Measurements from ENCODE around the gene WDR12. TPM values are rescaled to one million over a fixed set of nuclear protein-coding genes. Genes with fewer than 3 reads are reported as not detected.
"Not testable (repeated sequence)": the region's sequence is repeated elsewhere in the genome, so short reads cannot be mapped to it uniquely, and the experiment has no call there.

The WDR12 gene
- total RNA-seq (10 to 100 TPM; 19.7 to 25.2 TPM), polyA plus RNA-seq (1 to 10 TPM; 4.3 to 5.4 TPM)
- long read RNA-seq, donor 1, full-length matches to known transcripts: 44 of 52 reads
- long read RNA-seq, donor 1, partial matches to known transcripts: 4 of 52 reads
- long read RNA-seq, donor 1, other reads (novel, unspliced or antisense): 4 of 52 reads
- long read RNA-seq, donor 2, full-length matches to known transcripts: 9 of 16 reads
- long read RNA-seq, donor 2, partial matches to known transcripts: 0 of 16 reads
- long read RNA-seq, donor 2, other reads (novel, unspliced or antisense): 7 of 16 reads

DNA sequence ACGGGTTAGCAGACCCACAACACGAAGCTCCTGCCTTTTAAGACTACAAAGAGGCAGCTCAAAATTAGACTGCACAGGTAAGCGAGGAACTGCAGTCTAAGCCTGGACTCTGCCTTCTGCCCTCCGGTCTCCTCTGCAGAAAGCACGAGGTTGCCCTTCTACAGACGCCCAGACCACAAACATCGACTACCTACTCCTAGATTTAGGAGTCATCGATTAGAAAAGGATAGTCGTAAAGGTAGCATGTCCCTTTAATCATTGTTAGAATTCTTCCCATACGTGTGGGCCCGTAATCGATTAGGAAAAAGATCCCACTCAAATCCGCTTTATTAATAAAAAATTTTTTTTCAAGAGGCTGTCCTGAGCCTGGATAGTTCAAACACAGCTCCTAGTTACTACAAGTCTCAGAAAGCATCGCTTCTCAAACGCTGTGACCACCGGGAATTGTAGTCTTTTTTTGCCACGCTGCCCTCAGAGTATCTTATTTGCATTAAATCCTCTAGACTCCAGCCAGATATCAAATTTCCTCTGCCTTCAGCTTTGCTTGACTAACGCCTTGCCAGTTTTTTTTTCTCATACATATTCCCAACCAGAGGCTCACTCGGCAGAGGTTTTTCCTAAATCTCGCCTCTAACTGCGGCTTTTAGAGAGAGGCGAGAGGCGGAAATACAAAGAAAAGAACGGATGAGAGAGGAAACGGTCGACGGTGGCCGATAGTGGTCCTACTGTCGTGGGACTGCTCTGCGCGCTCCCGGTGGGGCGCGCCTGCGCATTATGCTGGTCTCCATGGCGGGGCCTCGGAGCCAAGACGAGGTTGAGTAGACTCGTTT, at the start of gene WDR12, which contains the start of gene CARF:
WDR12 (minus strand) TSS at position 162 of the 830 bp plus-strand sequence. CDS start 197 bp downstream, outside the sequence.
CARF (plus strand) TSS at position 764 of the 830 bp plus-strand sequence. CDS start 29,628 bp downstream, outside the sequence.
- DNase-seq: peak; percentile 96 to 98
- WGBS, 2 donors: 0 to 1% methylated on average over 39 of the region's 39 CpGs
- intact Hi-C loops (cut with DNase I): loop anchor here (5.0 to 10.0 kb wide), 3 partner anchors 103 to 326 kb away; partner anchors contain the start of genes CYP20A1 (in 1 of the 2) and NBEAL1 (in 1 of the 2)
- no peaks in the 10 kb centered on the region for H3K9me3 ChIP-seq (ENCODE audit: control insufficient read depth, low read length)
- peak within 1 kb of the TSS; percentile 79 to 99 for H3K4me3 ChIP-seq (ENCODE audit: low read length in 2 of 2)
- ATAC-seq (ENCODE audit: low FRiP score): peak; percentile 99
- H3K4me1 ChIP-seq (ENCODE audit: control insufficient read depth in 1 of 2, insufficient read depth in 2 of 2, low read length in 2 of 2): peaks cover 0 to 4% of the 10 kb centered on the region in 2 donors
- peak within 1 kb of the TSS in 1 of 2 donors; percentile 79 for H3K27ac ChIP-seq (ENCODE audit: low read depth in 1 of 2, low read length in 2 of 2)
- H3K27me3 ChIP-seq (ENCODE audit: control insufficient read depth in 1 of 2, insufficient read depth in 2 of 2, low read length in 1 of 2): no peaks in the 10 kb centered on the region
- H3K36me3 ChIP-seq (ENCODE audit: control insufficient read depth in 1 of 2, insufficient read depth in 2 of 2, low read length in 1 of 2): no peaks in the 10 kb centered on the region

DNA sequence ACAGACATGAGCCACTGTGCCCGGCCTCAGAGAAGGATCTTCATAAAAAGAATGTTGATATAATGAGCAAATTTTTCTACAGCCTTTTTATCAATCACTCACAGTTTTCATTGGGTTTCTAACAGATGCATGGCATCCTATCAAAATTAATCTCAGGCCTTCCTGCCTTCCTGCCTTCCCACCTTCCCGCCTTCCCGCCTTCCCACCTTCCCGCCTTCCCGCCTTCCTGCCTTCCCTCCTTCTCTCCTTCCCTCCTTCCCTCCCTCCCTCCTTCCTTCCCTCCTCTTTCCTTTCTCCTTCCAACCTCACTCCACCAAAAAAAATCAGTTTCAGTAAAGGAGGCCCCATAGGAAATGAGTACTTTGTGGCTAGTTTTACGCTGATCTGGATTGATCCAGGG, 49.1 kb upstream of the WDR12 start:
- Histone ChIP-seq H3K27ac (ENCODE audit: low read depth in 1 of 2, low read length in 2 of 2) (no peak overlapping the region), H3K4me1 (ENCODE audit: control insufficient read depth in 1 of 2, insufficient read depth in 2 of 2, low read length in 2 of 2) (no peaks in the 10 kb centered on the region), H3K27me3 (ENCODE audit: control insufficient read depth in 1 of 2, insufficient read depth in 2 of 2, low read length in 1 of 2) (no peaks in the 10 kb centered on the region), H3K4me3 (ENCODE audit: low read length in 2 of 2) (no peak overlapping the region), H3K9me3 (ENCODE audit: control insufficient read depth, low read length) (no peaks in the 10 kb centered on the region), H3K36me3 (ENCODE audit: control insufficient read depth in 1 of 2, insufficient read depth in 2 of 2, low read length in 1 of 2) (no peaks in the 10 kb centered on the region)
- WGBS, 2 donors: 97 to 98% methylated on average over 6 of the region's 6 CpGs
- no peak for DNase-seq
- ATAC-seq (ENCODE audit: low FRiP score): no peak
- intact Hi-C loops (cut with DNase I): no loop called here

DNA sequence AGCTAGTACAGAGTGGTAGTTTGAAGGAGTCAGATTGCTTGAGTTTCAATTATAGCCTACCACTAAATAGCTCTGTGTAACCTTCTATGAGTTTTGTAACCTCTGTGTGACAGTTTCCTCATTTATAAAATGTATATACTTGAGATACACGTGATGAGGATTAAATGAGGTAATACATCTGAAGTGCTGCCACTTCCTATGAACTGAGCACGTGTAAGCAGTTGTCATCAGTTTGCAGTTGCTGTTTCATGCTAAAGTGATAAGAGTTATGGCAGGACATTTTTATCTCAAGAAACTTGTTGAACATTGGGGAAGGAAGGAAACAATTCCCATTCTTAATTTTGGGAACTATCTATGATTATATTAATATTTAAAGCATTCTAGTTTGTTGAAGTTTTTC, 39.1 kb upstream of the WDR12 start:
- no peak for DNase-seq
- Histone ChIP-seq H3K4me3 (ENCODE audit: low read length in 2 of 2) (no peak overlapping the region), H3K9me3 (ENCODE audit: control insufficient read depth, low read length) (no peaks in the 10 kb centered on the region), H3K27me3 (ENCODE audit: control insufficient read depth in 1 of 2, insufficient read depth in 2 of 2, low read length in 1 of 2) (no peaks in the 10 kb centered on the region), H3K4me1 (ENCODE audit: control insufficient read depth in 1 of 2, insufficient read depth in 2 of 2, low read length in 2 of 2) (no peaks in the 10 kb centered on the region), H3K36me3 (ENCODE audit: control insufficient read depth in 1 of 2, insufficient read depth in 2 of 2, low read length in 1 of 2) (no peaks in the 10 kb centered on the region), H3K27ac (ENCODE audit: low read depth in 1 of 2, low read length in 2 of 2) (no peak overlapping the region)
- intact Hi-C loops (cut with DNase I): no loop called here
- ATAC-seq (ENCODE audit: low FRiP score): no peak
- 33 to 34% methylated on average over 2 of the region's 2 CpGs for WGBS, 2 donors

GRCh38 chr2:202949333-202949732, 37.9 kb upstream of the WDR12 start:
- intact Hi-C loops (cut with DNase I); H3K9me3 ChIP-seq (ENCODE audit: control insufficient read depth, low read length); H3K27ac ChIP-seq (ENCODE audit: low read depth in 1 of 2, low read length in 2 of 2); H3K36me3 ChIP-seq (ENCODE audit: control insufficient read depth in 1 of 2, insufficient read depth in 2 of 2, low read length in 1 of 2); H3K27me3 ChIP-seq (ENCODE audit: control insufficient read depth in 1 of 2, insufficient read depth in 2 of 2, low read length in 1 of 2); DNase-seq; H3K4me3 ChIP-seq (ENCODE audit: low read length in 2 of 2); ATAC-seq (ENCODE audit: low FRiP score); H3K4me1 ChIP-seq (ENCODE audit: control insufficient read depth in 1 of 2, insufficient read depth in 2 of 2, low read length in 2 of 2): not testable (repeated sequence)
- WGBS, 2 donors: 94 to 95% methylated on average over 3 of the region's 3 CpGs

GRCh38 chr2:202945497-202945896, 34.0 kb upstream of the WDR12 start:
- intact Hi-C loops (cut with DNase I): no loop called here

GRCh38 chr2:202944816-202945215, 33.3 kb upstream of the WDR12 start:
- Histone ChIP-seq H3K4me1 (ENCODE audit: control insufficient read depth in 1 of 2, insufficient read depth in 2 of 2, low read length in 2 of 2) (no peaks in the 10 kb centered on the region), H3K9me3 (ENCODE audit: control insufficient read depth, low read length) (no peaks in the 10 kb centered on the region), H3K27ac (ENCODE audit: low read depth in 1 of 2, low read length in 2 of 2) (no peak overlapping the region), H3K27me3 (ENCODE audit: control insufficient read depth in 1 of 2, insufficient read depth in 2 of 2, low read length in 1 of 2) (no peaks in the 10 kb centered on the region), H3K4me3 (ENCODE audit: low read length in 2 of 2) (no peak overlapping the region), H3K36me3 (ENCODE audit: control insufficient read depth in 1 of 2, insufficient read depth in 2 of 2, low read length in 1 of 2) (no peaks in the 10 kb centered on the region)
- ATAC-seq (ENCODE audit: low FRiP score) (no peak), DNase-seq (no peak)
- intact Hi-C loops (cut with DNase I): no loop called here
- WGBS, 2 donors: 88 to 92% methylated on average over 3 of the region's 3 CpGs

More at GRCh38 chr2:202945497-202945896, 34.0 kb upstream of the WDR12 start:
- no peak for ATAC-seq (ENCODE audit: low FRiP score)
- H3K9me3 ChIP-seq (ENCODE audit: control insufficient read depth, low read length): no peaks in the 10 kb centered on the region
- no peaks in the 10 kb centered on the region for H3K4me1 ChIP-seq (ENCODE audit: control insufficient read depth in 1 of 2, insufficient read depth in 2 of 2, low read length in 2 of 2)
- no peak overlapping the region for H3K4me3 ChIP-seq (ENCODE audit: low read length in 2 of 2)
- no peaks in the 10 kb centered on the region for H3K36me3 ChIP-seq (ENCODE audit: control insufficient read depth in 1 of 2, insufficient read depth in 2 of 2, low read length in 1 of 2)
- H3K27me3 ChIP-seq (ENCODE audit: control insufficient read depth in 1 of 2, insufficient read depth in 2 of 2, low read length in 1 of 2): no peaks in the 10 kb centered on the region
- no peak overlapping the region for H3K27ac ChIP-seq (ENCODE audit: low read depth in 1 of 2, low read length in 2 of 2)
- DNase-seq: no peak
- WGBS, 2 donors: 95 to 98% methylated on average over 2 of the region's 2 CpGs

- ATAC-seq (ENCODE audit: low FRiP score) (no peak), DNase-seq (no peak)
- no peaks in the 10 kb centered on the region for H3K36me3 ChIP-seq (ENCODE audit: control insufficient read depth in 1 of 2, insufficient read depth in 2 of 2, low read length in 1 of 2)
- no peaks in the 10 kb centered on the region for H3K9me3 ChIP-seq (ENCODE audit: control insufficient read depth, low read length)
- no peaks in the 10 kb centered on the region for H3K4me1 ChIP-seq (ENCODE audit: control insufficient read depth in 1 of 2, insufficient read depth in 2 of 2, low read length in 2 of 2)
- H3K27me3 ChIP-seq (ENCODE audit: control insufficient read depth in 1 of 2, insufficient read depth in 2 of 2, low read length in 1 of 2): no peaks in the 10 kb centered on the region
- no peak overlapping the region for H3K27ac ChIP-seq (ENCODE audit: low read depth in 1 of 2, low read length in 2 of 2)
- intact Hi-C loops (cut with DNase I): no loop called here
- no peak overlapping the region for H3K4me3 ChIP-seq (ENCODE audit: low read length in 2 of 2)
- WGBS, 2 donors: 48 to 64% methylated on average over 1 of the region's 1 CpG
Measured at GRCh38 chr2:202944408-202944807, 32.9 kb upstream of the WDR12 start.

GRCh38 chr2:202941771-202942170, 30.3 kb upstream of the WDR12 start:
- 90 to 95% methylated on average over 4 of the region's 4 CpGs for WGBS, 2 donors
- Histone ChIP-seq H3K9me3 (ENCODE audit: control insufficient read depth, low read length) (no peaks in the 10 kb centered on the region), H3K4me3 (ENCODE audit: low read length in 2 of 2) (no peak overlapping the region), H3K27me3 (ENCODE audit: control insufficient read depth in 1 of 2, insufficient read depth in 2 of 2, low read length in 1 of 2) (no peaks in the 10 kb centered on the region), H3K27ac (ENCODE audit: low read depth in 1 of 2, low read length in 2 of 2) (no peak overlapping the region), H3K36me3 (ENCODE audit: control insufficient read depth in 1 of 2, insufficient read depth in 2 of 2, low read length in 1 of 2) (no peaks in the 10 kb centered on the region), H3K4me1 (ENCODE audit: control insufficient read depth in 1 of 2, insufficient read depth in 2 of 2, low read length in 2 of 2) (no peaks in the 10 kb centered on the region)
- no peak for ATAC-seq (ENCODE audit: low FRiP score)
- intact Hi-C loops (cut with DNase I): no loop called here
- no peak for DNase-seq
